GM19468 (cell line): Measurements from ENCODE around the gene LCORL.
"Not testable (repeated sequence)": the region's sequence is repeated elsewhere in the genome, so short reads cannot be mapped to it uniquely, and the experiment has no call there.

Source experiments
- ATAC-seq: cut with Tn5 transposase; IDR thresholded peaks from one replicate; pipeline ENCODE4 v1.9.1; 2021; ENCODE audit warnings: mild to moderate bottlenecking, moderate library complexity, moderate number of reproducible peaks; ENCODE audit not compliant: unreplicated experiment; ENCODE audit errors: extremely low read depth

Gene LCORL

DNA sequence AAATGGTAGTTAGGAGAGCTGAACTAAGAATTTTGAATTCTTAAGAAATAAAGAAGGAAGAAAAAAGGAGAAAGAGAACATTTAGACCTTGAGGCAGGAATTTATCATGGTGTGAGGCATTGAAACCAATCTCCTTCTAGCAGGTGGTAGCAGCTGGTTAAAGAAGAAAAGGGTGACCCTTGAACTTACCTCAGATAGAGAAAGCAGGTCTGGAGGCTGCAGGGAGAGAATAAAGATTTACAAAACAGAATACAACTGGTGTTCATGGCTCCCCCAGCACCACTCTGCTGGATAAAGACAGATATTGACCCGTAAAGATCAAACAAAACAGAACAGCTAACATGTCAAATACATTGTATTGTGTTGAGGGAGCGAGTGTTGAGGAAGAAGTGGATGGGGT, 154.7 kb downstream of the LCORL start:
- no peak for ATAC-seq

DNA sequence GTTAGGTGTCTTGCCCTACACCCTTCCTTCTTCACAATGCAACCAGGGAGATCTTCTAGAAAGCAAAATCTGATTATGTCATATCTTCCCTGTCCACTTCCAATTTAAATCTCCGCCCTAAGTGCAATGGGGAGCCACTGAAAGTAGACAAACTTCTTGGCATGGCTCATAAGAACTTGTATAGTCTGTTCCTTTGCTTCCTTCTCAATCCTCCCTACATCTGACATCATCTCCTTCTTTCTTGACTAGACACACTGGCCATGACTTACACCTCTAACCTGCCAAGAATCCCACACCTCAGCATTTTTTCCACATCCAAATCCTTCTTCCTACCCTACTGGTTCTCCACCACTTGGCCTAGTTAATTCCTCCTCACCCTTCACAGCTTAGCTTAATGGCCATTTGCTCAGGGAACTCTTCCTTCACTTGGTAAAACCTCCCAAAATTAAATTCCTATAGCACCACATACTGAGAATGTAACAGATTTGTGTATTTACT, 155.6 kb downstream of the LCORL start:
- ATAC-seq, result no peak

DNA sequence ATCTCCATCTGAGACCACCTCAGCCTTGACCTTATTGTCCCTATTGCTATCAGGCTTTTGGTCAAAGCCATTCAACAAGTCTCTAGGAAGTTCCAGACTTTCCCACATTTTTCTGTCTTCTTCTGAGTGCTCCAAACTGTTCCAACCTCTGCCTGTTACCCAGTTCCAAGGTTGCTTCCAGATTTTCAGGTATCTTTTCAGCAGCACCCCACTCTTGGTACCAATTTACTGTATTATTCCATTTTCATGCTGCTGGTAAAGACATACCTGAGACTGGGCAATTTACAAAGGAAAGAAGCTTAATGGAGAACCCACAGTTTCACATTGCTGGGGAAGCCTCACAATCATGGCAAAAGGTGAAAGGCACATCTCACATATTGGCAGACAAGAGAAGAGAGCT, 159.6 kb downstream of the LCORL start:
- not testable (repeated sequence) for ATAC-seq

DNA sequence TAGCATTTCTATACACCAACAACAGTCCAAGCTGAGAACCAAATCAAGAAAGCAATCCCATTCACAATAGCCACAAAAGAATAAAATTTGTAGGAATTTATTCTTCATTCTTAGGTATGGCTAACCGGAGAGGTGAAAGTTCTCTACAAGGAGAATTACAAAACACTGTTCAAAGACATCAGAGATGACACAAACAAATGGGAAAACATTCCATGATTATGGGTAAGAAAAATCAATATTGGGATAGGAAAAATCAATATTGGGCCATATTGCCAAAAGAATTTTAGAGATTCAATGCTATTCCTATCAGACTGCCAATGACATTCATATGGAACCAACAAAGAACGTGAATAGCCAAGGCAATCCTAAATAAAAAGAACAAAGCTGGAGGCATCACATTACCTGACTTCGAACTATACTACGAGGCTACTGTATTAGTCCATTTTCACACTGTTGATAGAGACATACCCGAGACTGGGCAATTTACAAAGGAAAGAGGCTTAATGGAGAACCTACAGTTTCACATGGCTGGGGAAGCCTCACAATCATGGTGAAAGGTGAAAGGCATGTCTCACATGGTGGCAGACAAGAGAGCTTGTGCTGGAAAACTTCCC, 161.7 kb downstream of the LCORL start:
- no peak for ATAC-seq

DNA sequence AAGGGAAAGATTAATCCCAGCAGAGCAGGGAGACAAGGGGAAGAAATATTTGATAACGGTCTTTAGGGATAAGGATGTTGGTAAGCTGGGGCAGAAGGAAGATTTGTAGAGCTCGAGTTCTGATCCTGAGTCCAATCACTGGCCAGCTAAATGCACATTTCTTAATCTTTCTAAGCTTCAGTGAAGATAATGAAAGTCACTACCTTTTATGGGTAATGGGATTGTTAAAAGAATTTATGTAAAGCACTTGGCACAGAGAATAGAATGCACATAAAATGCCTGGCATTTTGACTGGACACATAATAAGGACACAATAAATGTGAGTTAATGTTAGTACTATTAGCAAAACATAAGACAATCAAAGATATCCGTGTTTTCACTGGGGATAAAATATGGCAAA, 167.5 kb downstream of the LCORL start:
- no peak for ATAC-seq

DNA sequence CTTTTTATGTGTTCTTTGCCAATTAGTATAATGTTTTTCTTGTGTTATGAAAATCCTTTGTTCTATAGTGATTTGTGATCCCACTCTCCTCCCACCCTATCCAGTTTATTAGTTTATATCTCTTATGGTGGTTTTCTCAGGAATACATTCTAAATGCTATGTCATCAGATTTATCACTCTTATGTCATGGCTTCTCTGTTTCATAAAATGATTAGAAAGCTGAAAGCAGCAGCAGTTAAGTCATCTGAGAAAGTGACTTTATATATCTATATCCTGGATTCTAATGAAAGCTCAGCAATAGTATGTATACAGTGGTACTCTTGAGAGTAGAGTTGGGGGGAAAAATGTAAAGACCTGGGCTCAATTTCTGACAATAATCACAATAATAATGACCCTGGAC, 169.6 kb downstream of the LCORL start:
- no peak for ATAC-seq

DNA sequence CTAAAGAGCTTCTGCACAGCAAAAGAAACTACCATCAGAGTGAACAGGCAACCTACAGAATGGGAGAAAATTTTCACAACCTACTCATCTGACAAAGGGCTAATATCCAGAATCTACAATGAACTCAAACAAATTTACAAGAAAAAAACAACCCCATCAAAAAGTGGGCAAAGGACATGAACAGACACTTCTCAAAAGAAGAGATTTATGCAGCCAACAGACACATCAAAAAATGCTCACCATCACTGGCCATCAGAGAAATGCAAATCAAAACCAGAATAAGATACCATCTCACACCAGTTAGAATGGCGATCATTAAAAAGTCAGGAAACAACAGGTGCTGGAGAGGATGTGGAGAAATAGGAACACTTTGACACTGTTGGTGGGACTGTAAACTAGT, 171.3 kb downstream of the LCORL start:
- ATAC-seq, result not testable (repeated sequence)

DNA sequence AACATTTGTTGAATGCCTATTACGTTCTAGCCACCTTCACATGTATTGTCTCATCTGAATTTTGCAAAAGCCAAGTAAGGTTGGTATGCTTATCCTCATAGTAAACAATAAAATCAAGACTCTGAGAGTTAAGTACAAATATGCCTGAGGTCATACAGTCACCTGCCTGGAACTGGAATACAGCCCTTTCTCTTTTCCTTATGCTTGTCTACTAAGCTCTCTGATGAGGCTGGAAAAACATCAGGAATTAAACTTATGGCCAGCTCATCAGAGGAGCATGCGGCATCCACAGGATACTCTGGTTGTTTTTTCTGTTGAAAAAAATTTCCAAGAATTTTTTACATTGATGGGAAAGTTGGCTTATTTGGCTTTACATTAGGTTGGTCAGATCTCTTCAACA, 175.3 kb downstream of the LCORL start:
- no peak for ATAC-seq

DNA sequence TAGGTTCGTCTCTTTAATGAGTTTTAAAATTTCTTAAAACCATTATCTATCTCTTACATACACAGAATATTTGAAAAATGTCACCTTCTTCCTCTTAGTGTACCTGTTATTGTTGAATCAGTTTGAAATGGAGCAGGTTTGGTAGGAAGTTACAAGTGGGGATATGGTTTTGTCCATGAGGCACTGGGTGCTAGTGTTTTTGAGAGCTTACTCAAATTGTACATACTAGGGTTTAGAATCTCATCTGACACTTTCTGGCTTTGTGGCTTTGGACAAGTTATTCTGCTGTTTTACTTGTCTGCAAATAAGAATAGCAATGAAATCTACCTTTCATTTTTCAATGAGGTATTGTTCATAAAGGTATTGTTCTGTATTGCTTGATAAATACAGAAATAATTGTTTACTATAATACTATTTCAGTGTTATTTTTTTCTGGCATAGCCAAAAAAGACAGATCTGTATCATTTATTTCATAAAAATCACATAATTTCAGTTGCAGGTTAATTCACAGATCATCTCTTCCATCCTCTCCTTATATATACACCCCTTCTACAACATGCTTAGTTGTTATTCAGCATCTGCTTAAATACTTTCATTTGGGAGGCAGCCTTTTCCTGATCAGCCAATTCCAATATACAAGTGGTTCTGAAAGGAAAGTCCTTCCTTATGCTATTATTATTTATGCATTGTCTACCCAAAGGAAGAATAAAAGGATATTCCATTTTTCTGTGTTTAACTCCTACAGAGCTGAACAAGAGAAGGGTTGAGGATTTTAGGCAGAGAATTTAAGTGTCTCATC, 197.5 kb downstream of the LCORL start:
- no peak for ATAC-seq

DNA sequence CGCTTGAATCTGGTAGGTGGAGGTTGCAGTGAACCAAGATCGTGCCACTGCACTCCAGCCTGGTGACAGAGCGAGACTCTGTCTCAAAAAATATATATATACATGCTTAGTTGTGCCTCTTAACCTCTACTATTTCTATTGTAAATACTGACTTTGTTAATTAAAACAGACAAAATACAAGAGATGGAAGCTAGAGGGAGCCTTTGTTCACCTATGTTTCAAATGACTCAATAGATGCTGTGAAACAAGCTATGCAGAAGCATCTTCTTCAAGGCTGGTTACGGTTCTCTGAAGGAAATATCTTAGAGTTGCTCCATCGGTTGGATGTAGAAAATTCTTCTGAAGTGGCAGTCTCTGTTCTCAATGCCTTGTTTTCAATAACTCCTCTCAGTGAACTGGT, 204.5 kb downstream of the LCORL start:
- ATAC-seq, result peak; percentile 77

DNA sequence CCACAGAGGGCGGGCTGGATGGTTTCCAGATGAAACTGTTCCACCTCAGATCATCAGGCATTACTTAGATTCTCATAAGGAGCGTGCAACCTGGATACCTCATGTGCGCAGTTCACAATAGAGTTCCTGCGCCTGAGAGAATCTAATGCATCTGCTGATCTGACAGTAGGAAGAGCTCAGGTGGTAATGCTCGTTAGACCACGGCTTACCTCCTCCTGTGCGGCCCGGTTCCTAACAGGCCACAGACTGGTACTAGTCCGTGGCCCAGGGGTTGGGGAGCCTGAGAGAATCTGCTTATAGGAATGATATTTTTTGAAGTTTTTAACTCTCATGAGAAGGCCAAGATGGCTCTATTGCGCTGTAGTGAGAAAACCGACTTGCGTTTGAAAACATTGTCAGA, 205.4 kb downstream of the LCORL start:
- ATAC-seq, result no peak

DNA sequence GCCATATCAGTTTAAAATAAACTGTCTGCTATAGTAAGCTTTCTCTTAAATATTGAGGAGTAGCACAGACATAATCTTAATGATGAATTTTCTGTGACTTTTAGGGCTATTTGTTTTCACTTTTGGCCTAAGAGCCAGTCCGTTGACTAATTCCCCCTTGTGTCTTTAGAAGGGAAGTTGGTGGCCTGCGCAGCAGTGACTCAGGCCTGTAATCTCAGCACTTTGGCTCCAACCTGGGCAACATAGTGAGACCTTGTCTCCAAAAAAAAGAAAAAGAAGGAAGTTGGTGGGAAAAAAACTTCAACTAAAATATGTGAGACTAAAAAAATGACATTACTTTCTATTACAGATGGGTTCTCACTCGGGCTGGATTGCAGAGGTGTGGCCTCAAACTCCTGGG, 207.4 kb downstream of the LCORL start:
- no peak for ATAC-seq

DNA sequence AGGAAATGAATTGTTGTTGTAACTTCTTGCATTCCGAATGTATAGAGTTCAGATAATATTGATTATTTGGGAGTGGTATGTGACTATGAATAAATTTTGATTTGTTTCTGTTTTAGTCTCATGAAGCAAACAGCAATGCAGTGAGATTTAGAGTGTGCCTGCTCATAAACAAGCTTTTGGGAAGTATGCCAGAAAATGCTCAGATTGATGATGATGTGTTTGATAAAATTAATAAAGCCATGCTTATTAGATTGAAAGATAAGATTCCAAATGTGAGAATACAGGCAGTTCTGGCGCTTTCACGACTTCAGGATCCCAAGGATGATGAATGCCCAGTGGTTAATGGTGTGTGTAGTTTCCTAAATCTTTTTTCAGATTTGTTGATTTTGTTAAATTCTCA, 208.8 kb downstream of the LCORL start:
- ATAC-seq, result no peak

DNA sequence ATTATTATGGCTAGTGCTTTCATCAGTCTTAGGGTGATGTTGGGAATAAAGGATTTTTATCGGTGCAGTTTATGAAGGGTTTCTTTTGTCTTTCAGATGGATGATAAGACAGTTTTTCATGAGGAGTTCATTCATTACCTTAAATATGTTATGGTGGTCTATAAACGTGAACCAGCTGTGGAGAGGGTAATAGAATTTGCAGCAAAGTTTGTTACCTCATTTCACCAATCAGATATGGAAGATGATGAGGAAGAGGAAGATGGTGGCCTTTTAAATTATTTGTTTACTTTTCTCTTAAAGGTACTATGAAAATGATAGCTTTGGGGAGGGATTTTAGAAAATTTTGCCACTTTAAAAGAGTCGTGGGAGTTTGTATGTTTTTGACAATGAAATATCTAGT, 209.4 kb downstream of the LCORL start:
- ATAC-seq, result no peak

DNA sequence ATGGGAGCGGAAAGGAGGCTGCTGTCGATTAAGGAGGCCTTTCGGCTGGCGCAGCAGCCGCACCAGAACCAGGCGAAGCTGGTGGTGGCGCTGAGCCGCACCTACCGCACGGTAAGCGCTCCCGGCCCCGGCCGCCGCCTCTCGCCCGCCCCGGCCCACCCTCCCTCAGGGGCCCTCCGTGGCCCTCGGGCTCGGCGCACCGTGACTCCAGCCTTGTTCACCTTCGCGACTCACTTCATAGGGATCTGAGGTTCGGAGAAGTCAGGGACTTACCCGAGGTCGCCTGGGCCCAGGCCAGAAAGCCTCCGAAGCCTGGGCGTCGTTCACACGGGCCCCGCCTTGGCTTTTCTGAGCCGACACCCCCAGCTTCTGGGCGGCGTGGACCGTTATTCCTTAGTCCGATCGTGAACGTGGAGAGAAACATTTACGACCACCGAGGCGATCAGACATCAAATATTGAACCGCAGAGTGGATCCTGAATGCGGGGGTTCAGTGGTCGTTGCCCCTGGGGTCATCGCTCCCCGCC, 210.4 kb downstream of the LCORL start:
- no peak for ATAC-seq

DNA sequence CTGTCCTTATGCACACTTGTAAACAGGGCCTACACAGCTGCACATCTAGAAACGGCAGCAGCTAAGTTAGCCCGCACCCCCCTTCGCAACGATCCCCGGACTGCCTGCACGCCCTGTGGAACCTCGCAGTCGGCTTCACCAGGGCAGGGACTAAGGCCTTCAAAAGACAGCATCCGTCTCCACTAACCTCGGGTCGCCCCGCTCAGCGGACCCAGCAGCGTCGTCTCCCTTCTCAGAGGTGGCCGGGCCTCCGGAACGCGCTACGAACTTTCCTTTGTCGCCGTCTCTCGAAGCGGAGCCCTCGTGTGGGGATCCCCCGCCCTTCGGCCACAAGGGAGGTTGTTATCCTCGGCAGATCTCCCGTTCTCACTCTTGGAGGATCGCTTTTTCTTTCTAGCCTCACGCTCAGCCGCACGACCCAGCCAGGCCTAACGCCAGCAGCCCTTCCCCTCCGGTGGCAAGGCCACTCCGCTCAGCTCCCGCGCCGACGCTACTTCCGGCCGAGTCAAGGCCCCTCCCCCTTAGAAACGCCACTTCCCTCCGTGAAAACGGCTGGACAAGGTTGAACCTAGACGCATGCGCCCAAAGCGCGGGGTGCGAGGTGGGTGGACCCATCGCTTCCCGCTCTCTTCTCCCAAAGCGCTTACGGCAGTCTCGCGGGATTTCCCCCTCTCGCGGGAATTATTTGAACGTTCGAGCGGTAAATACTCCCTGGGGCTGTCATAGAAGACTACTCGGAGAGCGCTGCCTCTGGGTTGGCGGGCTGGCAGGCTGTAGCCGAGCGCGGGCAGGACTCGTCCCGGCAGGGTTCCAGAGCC, 211.1 kb downstream of the LCORL start, which contains the start of the genes DCAF16 and NCAPG:
DCAF16 (minus strand) TSS at position 498 of the 818 bp plus-strand sequence. CDS start 6,616 bp downstream, outside the sequence.
NCAPG (plus strand) TSS at position 720 of the 818 bp plus-strand sequence. CDS start 99 bp downstream, outside the sequence.
- peak; percentile 84 for ATAC-seq

DNA sequence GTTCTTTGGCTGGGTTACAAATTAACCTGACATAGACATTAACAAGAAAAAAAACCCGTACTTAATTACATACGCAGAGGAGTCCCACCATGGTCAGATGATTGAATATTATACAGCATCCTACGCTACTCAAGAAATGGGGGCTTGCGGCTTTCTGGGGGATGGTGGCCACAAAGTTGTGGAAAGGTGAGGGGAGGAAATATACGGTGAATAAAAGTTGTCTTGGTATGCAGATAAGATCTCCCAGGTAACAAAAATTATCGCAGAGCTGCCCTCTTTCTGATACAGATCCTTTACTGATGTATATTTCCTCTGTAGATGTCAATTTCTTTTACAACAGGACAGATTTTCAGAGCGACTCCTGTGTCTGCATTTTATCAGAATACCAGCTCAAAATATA, 211.9 kb downstream of the LCORL start:
- no peak for ATAC-seq

DNA sequence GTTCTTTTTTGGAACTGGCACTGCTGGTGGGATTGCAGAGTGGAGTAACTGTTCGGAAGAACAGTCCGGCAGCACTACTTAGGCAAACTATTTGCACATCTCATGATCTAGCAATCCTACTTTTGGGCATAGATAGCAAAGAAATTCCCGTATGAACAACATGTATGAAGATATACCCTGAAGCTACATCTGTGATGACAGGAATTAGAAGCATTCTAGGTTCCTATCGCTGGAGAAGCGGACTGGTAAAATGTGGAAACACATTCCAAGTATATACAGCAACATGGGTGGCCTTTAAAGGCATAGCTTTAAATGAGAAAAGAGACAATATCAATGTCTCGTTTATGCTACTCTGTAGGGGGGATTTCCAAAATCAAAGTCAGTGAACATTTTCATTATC, 214.1 kb downstream of the LCORL start:
- no peak for ATAC-seq

DNA sequence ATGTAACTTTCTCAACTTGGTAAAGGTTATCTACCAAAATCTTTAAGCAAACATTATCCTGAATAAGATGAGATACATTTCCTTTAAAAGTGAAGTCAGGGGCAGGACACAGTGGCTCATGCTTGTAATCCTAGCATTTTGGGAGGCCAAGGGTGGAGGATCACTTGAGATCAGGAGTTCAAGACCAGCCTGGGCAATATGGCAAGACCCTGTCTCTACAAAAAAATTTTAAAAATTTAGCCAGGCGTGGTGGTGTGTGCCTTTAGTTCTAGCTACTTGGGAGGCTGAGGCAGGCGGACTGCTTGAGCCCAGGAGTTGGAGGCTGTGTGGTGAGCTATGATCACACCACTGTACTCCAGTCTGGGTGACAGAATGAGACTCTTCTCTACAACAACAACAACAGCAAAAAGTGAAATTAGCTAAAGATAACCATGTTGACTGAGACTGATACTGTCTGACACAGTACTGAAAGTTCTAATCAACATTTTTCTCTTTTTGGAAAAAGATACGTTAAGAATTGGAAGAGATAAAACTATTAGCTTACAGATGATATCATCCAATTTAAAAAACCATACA, 215.9 kb downstream of the LCORL start:
- no peak for ATAC-seq

DNA sequence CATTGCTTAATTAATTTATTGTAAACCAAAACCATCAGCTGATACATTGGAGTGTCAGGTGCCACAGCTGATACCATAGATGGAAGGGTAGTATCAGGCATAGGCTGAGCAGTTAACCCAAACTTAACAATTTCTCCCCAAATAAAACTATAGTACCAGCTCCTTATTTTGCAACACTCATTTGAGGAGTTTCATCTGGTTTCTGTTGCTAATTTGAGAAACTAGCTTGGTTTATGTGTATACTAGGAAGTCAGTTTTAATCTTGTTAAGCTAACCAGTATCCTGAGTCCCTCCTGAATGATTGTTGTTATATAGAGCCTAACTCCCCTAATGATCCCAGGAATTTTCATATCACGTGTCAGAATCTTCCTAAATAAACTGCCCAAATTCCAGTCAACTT, 223.7 kb downstream of the LCORL start:
- no peak for ATAC-seq
